ENCODE data around the gene TMX4.
"Not testable (repeated sequence)": the region's sequence is repeated elsewhere in the genome, so short reads cannot be mapped to it uniquely, and the experiment has no call there.

The TMX4 gene

DNA sequence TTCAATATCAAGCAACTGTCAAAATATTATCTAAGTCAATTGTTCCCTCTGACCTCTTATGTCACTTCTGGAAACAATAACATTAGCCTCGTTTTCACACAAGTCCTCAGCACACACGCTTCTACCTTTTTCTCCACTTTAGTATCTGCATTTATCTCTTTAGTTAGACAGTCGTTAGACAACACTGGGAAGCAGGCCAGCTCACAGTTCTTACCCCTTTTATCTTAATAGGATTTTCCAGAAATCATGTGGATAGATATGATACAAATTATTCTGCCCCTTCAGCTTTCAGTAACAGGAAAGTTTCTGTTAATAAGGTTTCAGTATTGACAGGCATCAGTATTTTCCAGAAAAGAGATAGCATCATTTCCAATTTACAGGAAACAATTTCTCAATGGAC, 53.4 kb downstream of the TMX4 start:
- no peak for DNase-seq

- no peak for DNase-seq
These were observed 60.1 kb downstream of the TMX4 start for GRCh38 chr20:7959484-7959883.

DNA sequence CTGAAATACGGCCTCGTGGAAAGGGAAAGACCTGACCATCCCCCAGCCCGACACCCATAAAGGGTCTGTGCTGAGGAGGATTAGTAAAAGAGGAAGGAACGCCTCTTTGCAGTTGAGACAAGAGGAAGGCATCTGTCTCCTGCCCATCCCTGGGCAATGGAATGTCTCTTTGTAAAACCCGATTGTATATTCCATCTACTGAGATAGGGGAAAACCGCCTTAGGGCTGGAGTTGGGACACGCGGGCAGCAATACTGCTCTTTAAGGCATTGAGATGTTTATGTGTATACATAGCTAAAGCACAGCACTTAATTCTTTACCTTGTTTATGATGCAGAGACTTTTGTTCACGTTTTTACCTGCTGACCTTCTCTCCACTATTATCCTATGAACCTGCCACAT, 63.0 kb downstream of the TMX4 start:
- not testable (repeated sequence) for DNase-seq

GRCh38 chr20:7950387-7950786, 69.2 kb downstream of the TMX4 start:
- no peak for DNase-seq

DNA sequence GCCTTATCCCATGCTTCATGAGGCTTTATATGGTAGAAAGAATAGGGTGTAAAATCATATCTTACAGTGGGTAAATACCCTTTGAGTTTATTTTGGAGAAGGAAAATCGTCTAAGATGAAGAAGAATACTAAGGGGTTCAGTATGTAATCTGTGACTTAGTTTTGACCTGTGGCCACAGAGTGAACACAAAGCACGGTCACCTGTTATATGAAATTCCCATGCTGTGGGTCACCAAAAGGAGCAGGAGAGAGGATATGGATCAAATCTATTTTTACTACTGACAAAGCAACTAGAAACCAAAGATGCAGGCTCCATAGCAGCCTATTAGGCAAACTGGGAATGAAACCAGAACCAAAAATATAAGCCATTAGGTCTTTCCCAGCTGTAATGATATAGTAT, 75.7 kb downstream of the TMX4 start:
- DNase-seq: no peak

- no peak for DNase-seq
These were observed 79.2 kb downstream of the TMX4 start, which contains the start of gene HAO1 for GRCh38 chr20:7940341-7940740. Gene HAO1, minus strand, starts transcription at chr20:7940458. Its CDS starts 36 bp downstream, at chr20:7940422.

- no peak for DNase-seq
These were observed 79.9 kb downstream of the TMX4 start for GRCh38 chr20:7939663-7940062.

DNA sequence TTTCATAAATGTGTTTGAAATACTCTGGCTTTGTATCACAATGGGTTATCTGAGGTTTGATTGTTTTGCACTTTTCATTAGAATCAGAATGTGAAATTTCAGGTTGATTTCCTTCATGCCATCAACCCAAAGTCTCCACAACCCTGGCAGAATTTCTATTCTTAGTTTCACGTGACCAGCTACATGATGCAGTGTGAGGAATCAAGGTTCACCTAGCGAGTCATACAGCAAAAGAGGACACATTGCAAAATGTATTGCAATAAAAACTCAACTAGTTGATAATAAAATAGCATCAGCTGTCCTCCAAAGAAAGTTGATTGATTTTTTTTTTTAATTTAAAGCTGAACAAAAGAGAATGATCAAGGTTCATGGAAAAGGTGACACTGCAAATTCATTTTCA, 81.5 kb downstream of the TMX4 start:
- DNase-seq: no peak

DNA sequence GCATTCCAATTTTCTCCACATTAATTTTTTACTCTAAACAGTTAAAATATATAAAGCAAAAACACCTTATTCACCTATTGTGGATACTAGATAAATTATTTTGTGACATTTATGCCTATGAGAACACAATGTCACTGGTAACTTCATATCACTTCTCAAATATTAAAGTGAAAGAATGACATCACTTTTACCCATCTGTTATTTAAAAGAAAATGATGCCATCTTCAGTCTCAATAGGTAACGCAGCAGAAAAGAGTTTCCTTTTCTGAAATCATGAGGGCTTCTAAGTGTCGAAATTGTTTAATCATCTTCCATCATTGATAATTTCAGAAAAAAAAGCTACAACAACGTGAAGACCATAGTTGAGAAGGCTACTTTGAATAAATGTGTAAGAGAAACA, 82.2 kb downstream of the TMX4 start:
- no peak for DNase-seq

DNA sequence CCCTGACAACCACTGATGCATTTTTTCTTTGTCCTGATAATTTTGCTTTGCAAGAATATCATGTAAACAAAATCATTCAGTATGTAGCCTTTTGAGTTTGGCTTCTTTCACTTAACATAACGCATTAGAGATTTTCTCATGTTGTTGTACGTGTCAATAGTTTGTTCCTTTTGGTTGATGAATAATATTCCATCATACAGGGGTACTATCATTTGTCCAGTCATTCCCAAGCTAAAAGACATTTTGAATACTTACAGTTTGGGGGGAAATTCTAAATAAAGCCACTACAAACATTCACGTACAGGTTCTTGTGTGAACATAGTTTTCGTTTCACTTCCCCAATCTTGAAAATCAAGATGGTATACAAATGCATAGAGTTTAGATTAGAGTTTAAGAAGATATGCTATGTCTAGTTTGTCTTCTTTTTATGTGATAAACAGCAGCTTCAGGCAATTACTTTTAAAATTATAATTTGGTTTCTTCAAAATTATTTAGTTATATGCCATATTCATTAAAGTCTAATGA, 84.5 kb downstream of the TMX4 start:
- DNase-seq: no peak

DNA sequence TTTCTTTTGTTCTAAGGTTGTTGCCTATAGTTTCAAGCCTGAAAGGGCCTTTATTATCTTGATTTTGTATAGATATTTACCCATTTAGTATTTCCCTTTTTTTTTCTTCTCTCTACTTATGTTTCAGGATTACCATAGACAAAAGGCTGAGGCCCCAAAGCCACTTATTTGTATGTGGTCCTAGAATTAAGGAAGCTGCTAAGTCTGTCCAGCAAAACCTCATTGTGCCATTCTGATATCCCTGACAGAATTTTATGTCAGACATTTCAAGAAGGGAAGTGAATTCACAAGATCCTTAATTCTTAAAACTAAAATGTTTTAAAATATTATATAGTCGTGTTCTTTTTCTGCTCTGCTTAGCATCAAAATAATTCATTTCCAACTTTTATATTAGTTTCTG, 86.2 kb downstream of the TMX4 start:
- DNase-seq: no peak

- no peak for DNase-seq
These were observed 89.2 kb downstream of the TMX4 start for GRCh38 chr20:7930343-7930742.

All from stimulated activated CD4-positive, alpha-beta T cell treated with anti-CD3 and anti-CD28 coated beads, Interleukin-2, amount 100 ng/mL, for 48 hours (primary cell).